Smooth muscle cell (in vitro differentiated cells): ENCODE measurements around the gene OST4. TPM values are rescaled to one million over a fixed set of nuclear protein-coding genes. Genes with fewer than 3 reads are reported as not detected.
A peak's percentile ranks its signal among the peaks of the same experiment; 100 is the strongest.

Source experiments
- DNase-seq: peaks from one replicate; lab custom pipeline; 2025; ENCODE audit not compliant: unreplicated experiment; lab: John Stamatoyannopoulos, UW
- H2AFZ ChIP-seq: fragments of 200-600 bp; sonication (generic); 2 replicates; pipeline ENCODE4 v1.6.0; 2016; ENCODE audit warnings: antibody characterized with exemption, low read depth, mild to moderate bottlenecking
- H3F3A ChIP-seq: fragments of 200-600 bp; sonication (generic); 2 replicates; pipeline ENCODE4 v1.6.0; 2017; ENCODE audit warnings: antibody characterized with exemption, low read depth
- H3K27ac ChIP-seq: fragments of 200-600 bp; sonication (generic); 2 replicates; pipeline ENCODE4 v1.5.1; 2016; ENCODE audit warnings: low read depth, mild to moderate bottlenecking
- H3K27me3 ChIP-seq: fragments of 200-600 bp; sonication (generic); 2 replicates; pipeline ENCODE4 v1.6.1; 2016; ENCODE audit warnings: low read depth, mild to moderate bottlenecking
- H3K36me3 ChIP-seq: fragments of 200-600 bp; sonication (generic); 2 replicates; pipeline ENCODE4 v1.5.1; 2016; ENCODE audit warnings: low read depth
- H3K4me1 ChIP-seq: fragments of 200-600 bp; sonication (generic); 2 replicates; pipeline ENCODE4 v1.5.1; 2016; ENCODE audit warnings: low read depth
- H3K4me2 ChIP-seq: fragments of 200-600 bp; sonication (generic); 2 replicates; pipeline ENCODE4 v1.6.0; 2016; ENCODE audit warnings: mild to moderate bottlenecking
- H3K4me3 ChIP-seq: fragments of 200-600 bp; sonication (generic); 2 replicates; pipeline ENCODE4 v1.5.1; 2016; ENCODE audit warnings: mild to moderate bottlenecking
- H3K79me2 ChIP-seq: fragments of 200-600 bp; sonication (generic); 2 replicates; pipeline ENCODE4 v1.6.0; 2016; ENCODE audit warnings: low read depth, mild to moderate bottlenecking
- H3K9ac ChIP-seq: fragments of 200-600 bp; sonication (generic); 2 replicates; pipeline ENCODE4 v1.6.0; 2016; ENCODE audit warnings: low read depth
- H3K9me3 ChIP-seq: fragments of 200-600 bp; sonication (generic); replicated peaks from 2 replicates; pipeline ENCODE4 v1.5.1; 2016; ENCODE audit warnings: low read depth
- H4K20me1 ChIP-seq: fragments of 200-600 bp; sonication (generic); 2 replicates; pipeline ENCODE4 v1.6.0; 2016; ENCODE audit warnings: low read depth
- WGBS: methylation state at CpG from one replicate; pipeline ENCODE4 v1.1.7; 2016; ENCODE audit warnings: low lambda C conversion rate; 5-methylcytosine and 5-hydroxymethylcytosine counted together
- polyA plus RNA-seq: library from polyadenylated mRNA; unstranded; fragments of >200 nt; fragmentation: Nextera tagmentation; extraction: Ambion mirVana; gene quantifications from 2 replicates; pipeline ENCODE4 v1.2.1, GENCODE V29; 2016
- total RNA-seq: library from RNA; depleted of rRNA; stranded (reverse); fragments of >200 nt; gene quantifications from 2 replicates; pipeline ENCODE4 v1.2.3, GENCODE V29; 2014
- TF ChIP-seq, protein P1 (sequence below): fragments of 200-600 bp; sonication (generic); IDR thresholded peaks from 2 replicates; pipeline ENCODE4 v1.5.1; 2017; ENCODE audit warnings: borderline replicate concordance, mild to moderate bottlenecking, antibody characterized with exemption; ENCODE audit not compliant: insufficient read depth, poor library complexity, severe bottlenecking

The OST4 gene
- total and polyA plus RNA-seq, 2 experiments from 2014 or later: 848 to 1,292 TPM

DNA sequence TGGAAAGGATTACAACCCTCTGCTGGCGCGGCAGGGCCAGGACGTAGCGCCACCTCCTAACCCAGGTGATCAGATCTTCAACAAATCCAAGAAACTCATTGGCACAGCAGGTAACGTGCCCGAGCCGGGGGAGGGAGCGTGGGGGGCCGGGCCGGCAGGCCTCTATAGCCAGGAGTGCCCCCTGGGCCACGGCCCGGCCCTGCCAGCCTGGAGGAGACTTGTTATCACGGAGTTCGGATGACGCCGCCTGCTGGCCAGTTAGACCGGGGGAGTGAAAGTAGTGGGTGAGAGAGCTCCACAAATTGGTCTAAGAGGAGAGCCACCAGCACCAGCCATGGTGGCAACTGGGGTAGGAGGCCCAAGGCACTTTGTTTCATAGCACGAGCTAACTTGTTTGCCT is 47.3 kb downstream of the OST4 start:
- 83% methylated on average over 18 of the region's 18 CpGs for WGBS

DNA sequence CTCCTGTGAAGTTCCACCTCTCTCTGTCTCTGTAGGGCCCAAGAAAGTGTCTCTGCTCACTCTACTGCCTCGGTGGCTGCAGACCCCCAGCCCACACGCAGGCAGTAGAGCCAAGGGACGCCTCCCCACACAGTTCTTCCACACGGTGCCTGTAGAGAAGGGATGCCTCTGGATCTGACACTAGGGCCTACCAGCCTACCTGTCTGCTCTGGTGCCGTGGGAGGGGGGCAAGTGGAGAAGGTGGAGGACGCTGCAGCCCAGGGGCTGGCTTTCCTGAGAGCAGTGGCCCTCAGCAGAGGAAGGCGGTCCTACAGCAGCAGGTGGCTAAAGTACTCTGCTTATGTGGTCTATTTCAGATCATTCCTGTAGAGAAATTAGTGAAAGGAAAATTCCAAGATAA is 47.7 kb downstream of the OST4 start:
- peaks cover 79% of the 10 kb centered on the region for H4K20me1 ChIP-seq
- H2AFZ ChIP-seq: no peak overlapping the region
- H3K4me2 ChIP-seq: no peak overlapping the region
- H3K9me3 ChIP-seq: no peaks in the 10 kb centered on the region
- DNase-seq: no peak
- no peaks in the 10 kb centered on the region for H3K79me2 ChIP-seq
- no peak overlapping the region for H3K27ac ChIP-seq
- 95% methylated on average over 7 of the region's 7 CpGs for WGBS
- no peaks in the 10 kb centered on the region for H3K27me3 ChIP-seq
- H3K4me3 ChIP-seq: no peak overlapping the region
- peaks cover 9% of the 10 kb centered on the region for H3F3A ChIP-seq
- no peaks in the 10 kb centered on the region for H3K36me3 ChIP-seq
- H3K4me1 ChIP-seq: no peaks in the 10 kb centered on the region
- H3K9ac ChIP-seq: no peak overlapping the region
- TF ChIP-seq, protein P1, sequence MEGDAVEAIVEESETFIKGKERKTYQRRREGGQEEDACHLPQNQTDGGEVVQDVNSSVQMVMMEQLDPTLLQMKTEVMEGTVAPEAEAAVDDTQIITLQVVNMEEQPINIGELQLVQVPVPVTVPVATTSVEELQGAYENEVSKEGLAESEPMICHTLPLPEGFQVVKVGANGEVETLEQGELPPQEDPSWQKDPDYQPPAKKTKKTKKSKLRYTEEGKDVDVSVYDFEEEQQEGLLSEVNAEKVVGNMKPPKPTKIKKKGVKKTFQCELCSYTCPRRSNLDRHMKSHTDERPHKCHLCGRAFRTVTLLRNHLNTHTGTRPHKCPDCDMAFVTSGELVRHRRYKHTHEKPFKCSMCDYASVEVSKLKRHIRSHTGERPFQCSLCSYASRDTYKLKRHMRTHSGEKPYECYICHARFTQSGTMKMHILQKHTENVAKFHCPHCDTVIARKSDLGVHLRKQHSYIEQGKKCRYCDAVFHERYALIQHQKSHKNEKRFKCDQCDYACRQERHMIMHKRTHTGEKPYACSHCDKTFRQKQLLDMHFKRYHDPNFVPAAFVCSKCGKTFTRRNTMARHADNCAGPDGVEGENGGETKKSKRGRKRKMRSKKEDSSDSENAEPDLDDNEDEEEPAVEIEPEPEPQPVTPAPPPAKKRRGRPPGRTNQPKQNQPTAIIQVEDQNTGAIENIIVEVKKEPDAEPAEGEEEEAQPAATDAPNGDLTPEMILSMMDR: no peak

More for the DNA sequence above, 47.3 kb downstream of the OST4 start:
- Histone ChIP-seq H3K27me3 (no peaks in the 10 kb centered on the region), H3K4me1 (no peaks in the 10 kb centered on the region), H3K4me2 (no peak overlapping the region), H4K20me1 (peaks cover 76% of the 10 kb centered on the region), H3K4me3 (no peak overlapping the region), H3K36me3 (no peaks in the 10 kb centered on the region), H2AFZ (no peak overlapping the region), H3K9ac (no peak overlapping the region), H3K79me2 (no peaks in the 10 kb centered on the region), H3K27ac (no peak overlapping the region), H3K9me3 (no peaks in the 10 kb centered on the region), H3F3A (peaks cover 9% of the 10 kb centered on the region)
- TF ChIP-seq, protein P1: peak; percentile 20
- DNase-seq: no peak

DNA sequence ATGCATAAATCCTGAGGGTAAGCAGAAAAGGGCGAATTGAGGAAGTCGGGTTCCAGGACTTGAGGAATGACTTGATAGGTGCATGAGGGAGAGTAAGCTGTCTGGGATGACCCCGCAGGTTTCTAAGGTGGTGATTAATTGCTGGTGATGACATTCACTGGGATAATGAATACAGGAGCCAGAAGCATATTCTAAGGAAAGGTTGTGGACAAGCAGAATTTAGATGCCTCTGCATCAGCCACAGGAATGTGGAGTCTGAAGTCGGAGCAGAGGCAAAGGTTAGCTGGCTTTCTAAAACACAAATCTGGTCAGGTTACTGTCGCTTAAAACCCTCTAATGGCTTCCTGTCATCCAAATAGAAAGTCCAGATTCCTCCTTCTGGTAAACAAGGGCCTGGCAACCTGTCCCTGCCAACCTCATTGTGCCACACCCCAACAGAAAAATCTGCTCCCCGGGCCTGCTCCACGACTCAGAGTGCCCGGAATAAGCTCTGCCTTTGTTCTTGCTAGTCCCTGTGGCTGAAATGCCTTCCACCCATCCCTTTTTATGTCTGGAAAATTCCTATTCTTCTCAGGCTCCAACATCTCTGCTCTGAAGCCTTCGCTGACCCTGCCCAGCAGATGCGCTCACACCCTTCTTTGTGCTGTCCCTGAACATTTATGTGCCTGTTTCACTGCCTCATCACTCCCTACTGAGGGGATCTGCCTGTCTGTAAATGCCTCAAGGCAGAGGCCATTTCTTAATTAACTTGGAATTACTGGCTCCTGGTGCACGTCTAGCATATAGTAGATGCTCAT is 50.0 kb downstream of the OST4 start:
- H3K9ac ChIP-seq: no peak overlapping the region
- H4K20me1 ChIP-seq: peaks cover 85% of the 10 kb centered on the region
- peak overlapping the region; percentile 22 for H3K4me2 ChIP-seq
- no peaks in the 10 kb centered on the region for H3K36me3 ChIP-seq
- peaks cover 9% of the 10 kb centered on the region for H3F3A ChIP-seq
- H3K4me1 ChIP-seq: no peaks in the 10 kb centered on the region
- WGBS: 57% methylated on average over 11 of the region's 11 CpGs
- H3K4me3 ChIP-seq: no peak overlapping the region
- no peaks in the 10 kb centered on the region for H3K27me3 ChIP-seq
- no peak for DNase-seq
- H3K9me3 ChIP-seq: no peaks in the 10 kb centered on the region
- no peaks in the 10 kb centered on the region for H3K79me2 ChIP-seq
- H3K27ac ChIP-seq: peak overlapping the region; percentile 45
- TF ChIP-seq, protein P1: no peak
- no peak overlapping the region for H2AFZ ChIP-seq

Other genes starting within 250 kb of the OST4 start
- gene DPYSL5, start 223.5 kb downstream of the OST4 start, total RNA-seq: 0.40 TPM in 1 of 2 replicates, not detected in the other
- gene DPYSL5, start 223.5 kb downstream of the OST4 start, polyA plus RNA-seq: 0.37 TPM in 1 of 2 replicates, not detected in the other
- gene MAPRE3, start 101.0 kb downstream of the OST4 start, total RNA-seq: 9.5 and 12.5 TPM in 2 replicates
- 29.5 and 30.5 TPM in 2 replicates for gene MAPRE3, start 101.0 kb downstream of the OST4 start, polyA plus RNA-seq
- 67.7 and 79.6 TPM in 2 replicates for gene TMEM214, start 38.7 kb downstream of the OST4 start, total RNA-seq
- 94.9 and 99.7 TPM in 2 replicates for gene TMEM214, start 38.7 kb downstream of the OST4 start, polyA plus RNA-seq
- 10.9 and 13.7 TPM in 2 replicates for gene AGBL5, start 20.0 kb downstream of the OST4 start, total RNA-seq
- 17.1 and 20.0 TPM in 2 replicates for gene AGBL5, start 20.0 kb downstream of the OST4 start, polyA plus RNA-seq
- gene EMILIN1, start 7.0 kb upstream of the OST4 start, total RNA-seq: 111 and 131 TPM in 2 replicates
- 330 and 518 TPM in 2 replicates for gene EMILIN1, start 7.0 kb upstream of the OST4 start, polyA plus RNA-seq
- 0.27 and 0.94 TPM in 2 replicates for gene KHK, start 15.1 kb upstream of the OST4 start, total RNA-seq
- gene KHK, start 15.1 kb upstream of the OST4 start, polyA plus RNA-seq: 1.6 and 2.1 TPM in 2 replicates
- 0.27 TPM in 1 of 2 replicates, not detected in the other for gene CGREF1, start 47.5 kb upstream of the OST4 start, total RNA-seq
- 0.85 and 0.97 TPM in 2 replicates for gene CGREF1, start 47.5 kb upstream of the OST4 start, polyA plus RNA-seq
- not detected in 2 replicates for gene ABHD1, start 52.2 kb upstream of the OST4 start, total RNA-seq
- 0.13 TPM in 1 of 2 replicates, not detected in the other for gene ABHD1, start 52.2 kb upstream of the OST4 start, polyA plus RNA-seq
- gene PREB, start 63.0 kb upstream of the OST4 start, total RNA-seq: 44.9 and 53.2 TPM in 2 replicates
- 62.6 and 78.5 TPM in 2 replicates for gene PREB, start 63.0 kb upstream of the OST4 start, polyA plus RNA-seq
- gene PRR30, start 67.8 kb upstream of the OST4 start, total RNA-seq: not detected in 2 replicates
- gene PRR30, start 67.8 kb upstream of the OST4 start, polyA plus RNA-seq: not detected in 2 replicates
- not detected in 2 replicates for gene TCF23, start 77.3 kb upstream of the OST4 start, total RNA-seq
- not detected in 2 replicates for gene TCF23, start 77.3 kb upstream of the OST4 start, polyA plus RNA-seq
- 233 and 243 TPM in 2 replicates for gene ATRAID, start 140.4 kb upstream of the OST4 start, total RNA-seq
- gene ATRAID, start 140.4 kb upstream of the OST4 start, polyA plus RNA-seq: 319 and 335 TPM in 2 replicates
- gene SLC5A6, start 140.6 kb upstream of the OST4 start, total RNA-seq: 32.3 and 49.8 TPM in 2 replicates
- 25.7 and 35.8 TPM in 2 replicates for gene SLC5A6, start 140.6 kb upstream of the OST4 start, polyA plus RNA-seq
- gene CAD, start 145.7 kb upstream of the OST4 start, total RNA-seq: 20.3 and 20.4 TPM in 2 replicates
- gene CAD, start 145.7 kb upstream of the OST4 start, polyA plus RNA-seq: 32.4 and 34.3 TPM in 2 replicates
- gene SLC30A3, start 191.4 kb upstream of the OST4 start, total RNA-seq: not detected in 2 replicates
- 0.17 TPM in 1 of 2 replicates, not detected in the other for gene SLC30A3, start 191.4 kb upstream of the OST4 start, polyA plus RNA-seq
- not detected in 2 replicates for gene DNAJC5G, start 203.8 kb upstream of the OST4 start, total RNA-seq
- gene DNAJC5G, start 203.8 kb upstream of the OST4 start, polyA plus RNA-seq: not detected in 2 replicates
- gene TRIM54, start 210.8 kb upstream of the OST4 start, total RNA-seq: 0.22 TPM in 1 of 2 replicates, not detected in the other
- gene TRIM54, start 210.8 kb upstream of the OST4 start, polyA plus RNA-seq: 0.80 TPM in 1 of 2 replicates, not detected in the other
- gene UCN, start 236.8 kb upstream of the OST4 start, total RNA-seq: 0.36 and 0.54 TPM in 2 replicates
- 2.7 and 3.6 TPM in 2 replicates for gene UCN, start 236.8 kb upstream of the OST4 start, polyA plus RNA-seq